HEK293 (cell line): ENCODE data around the gene SETD3.

Experiments used
- BCL11A ChIP-seq: fragments of 450-650 bp; formaldehyde crosslinking; IDR thresholded peaks from 2 replicates; pipeline ENCODE4 v1.5.1; 2016; ENCODE audit warnings: low read depth, missing biosample characterization, missing genetic modification characterization
- ZNF2 ChIP-seq: fragments of 450-650 bp; formaldehyde crosslinking; IDR thresholded peaks from 2 replicates; pipeline ENCODE4 v1.5.1; 2016; ENCODE audit warnings: missing biosample characterization, missing genetic modification characterization
- TF ChIP-seq, protein P1 (sequence below): fragments of 450-650 bp; formaldehyde crosslinking; IDR thresholded peaks from 2 replicates; pipeline ENCODE4 v1.5.1; 2016; ENCODE audit warnings: missing biosample characterization, missing genetic modification characterization
- TF ChIP-seq, protein P2 (sequence below): fragments of 450-650 bp; formaldehyde crosslinking; IDR thresholded peaks from 2 replicates; pipeline ENCODE4 v1.5.1; 2016; ENCODE audit warnings: missing biosample characterization, missing genetic modification characterization
- TF ChIP-seq, protein P3 (sequence below): fragments of 450-650 bp; formaldehyde crosslinking; IDR thresholded peaks from 2 replicates; pipeline ENCODE4 v1.5.1; 2016; ENCODE audit warnings: missing biosample characterization, missing genetic modification characterization

DNA sequence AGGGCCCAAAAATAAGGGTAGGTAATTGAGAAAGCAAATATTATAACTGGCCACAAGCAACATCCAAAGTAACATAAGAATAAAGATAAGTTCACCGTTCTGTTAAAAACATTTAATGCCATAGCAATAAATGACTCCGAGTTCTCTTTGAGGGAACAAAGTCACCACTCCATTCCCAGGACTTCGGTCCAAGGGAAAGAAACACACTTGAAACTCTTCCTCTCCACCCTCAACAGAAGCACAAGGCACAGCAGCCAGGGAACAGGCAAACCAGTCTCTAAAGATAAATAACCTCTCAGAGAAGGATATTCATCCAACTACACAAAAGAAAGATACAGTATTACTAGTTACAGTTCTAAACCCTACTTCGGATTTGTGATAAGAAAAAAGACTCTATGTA is 2.5 kb downstream of the SETD3 start:
- TF ChIP-seq, protein P1, sequence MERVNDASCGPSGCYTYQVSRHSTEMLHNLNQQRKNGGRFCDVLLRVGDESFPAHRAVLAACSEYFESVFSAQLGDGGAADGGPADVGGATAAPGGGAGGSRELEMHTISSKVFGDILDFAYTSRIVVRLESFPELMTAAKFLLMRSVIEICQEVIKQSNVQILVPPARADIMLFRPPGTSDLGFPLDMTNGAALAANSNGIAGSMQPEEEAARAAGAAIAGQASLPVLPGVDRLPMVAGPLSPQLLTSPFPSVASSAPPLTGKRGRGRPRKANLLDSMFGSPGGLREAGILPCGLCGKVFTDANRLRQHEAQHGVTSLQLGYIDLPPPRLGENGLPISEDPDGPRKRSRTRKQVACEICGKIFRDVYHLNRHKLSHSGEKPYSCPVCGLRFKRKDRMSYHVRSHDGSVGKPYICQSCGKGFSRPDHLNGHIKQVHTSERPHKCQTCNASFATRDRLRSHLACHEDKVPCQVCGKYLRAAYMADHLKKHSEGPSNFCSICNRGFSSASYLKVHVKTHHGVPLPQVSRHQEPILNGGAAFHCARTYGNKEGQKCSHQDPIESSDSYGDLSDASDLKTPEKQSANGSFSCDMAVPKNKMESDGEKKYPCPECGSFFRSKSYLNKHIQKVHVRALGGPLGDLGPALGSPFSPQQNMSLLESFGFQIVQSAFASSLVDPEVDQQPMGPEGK (tag by site-specific recombination): no peak
- no peak for TF ChIP-seq ZNF2 (tag by site-specific recombination)
- TF ChIP-seq, protein P2, sequence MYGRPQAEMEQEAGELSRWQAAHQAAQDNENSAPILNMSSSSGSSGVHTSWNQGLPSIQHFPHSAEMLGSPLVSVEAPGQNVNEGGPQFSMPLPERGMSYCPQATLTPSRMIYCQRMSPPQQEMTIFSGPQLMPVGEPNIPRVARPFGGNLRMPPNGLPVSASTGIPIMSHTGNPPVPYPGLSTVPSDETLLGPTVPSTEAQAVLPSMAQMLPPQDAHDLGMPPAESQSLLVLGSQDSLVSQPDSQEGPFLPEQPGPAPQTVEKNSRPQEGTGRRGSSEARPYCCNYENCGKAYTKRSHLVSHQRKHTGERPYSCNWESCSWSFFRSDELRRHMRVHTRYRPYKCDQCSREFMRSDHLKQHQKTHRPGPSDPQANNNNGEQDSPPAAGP (tag by site-specific recombination): no peak
- TF ChIP-seq, protein P3, sequence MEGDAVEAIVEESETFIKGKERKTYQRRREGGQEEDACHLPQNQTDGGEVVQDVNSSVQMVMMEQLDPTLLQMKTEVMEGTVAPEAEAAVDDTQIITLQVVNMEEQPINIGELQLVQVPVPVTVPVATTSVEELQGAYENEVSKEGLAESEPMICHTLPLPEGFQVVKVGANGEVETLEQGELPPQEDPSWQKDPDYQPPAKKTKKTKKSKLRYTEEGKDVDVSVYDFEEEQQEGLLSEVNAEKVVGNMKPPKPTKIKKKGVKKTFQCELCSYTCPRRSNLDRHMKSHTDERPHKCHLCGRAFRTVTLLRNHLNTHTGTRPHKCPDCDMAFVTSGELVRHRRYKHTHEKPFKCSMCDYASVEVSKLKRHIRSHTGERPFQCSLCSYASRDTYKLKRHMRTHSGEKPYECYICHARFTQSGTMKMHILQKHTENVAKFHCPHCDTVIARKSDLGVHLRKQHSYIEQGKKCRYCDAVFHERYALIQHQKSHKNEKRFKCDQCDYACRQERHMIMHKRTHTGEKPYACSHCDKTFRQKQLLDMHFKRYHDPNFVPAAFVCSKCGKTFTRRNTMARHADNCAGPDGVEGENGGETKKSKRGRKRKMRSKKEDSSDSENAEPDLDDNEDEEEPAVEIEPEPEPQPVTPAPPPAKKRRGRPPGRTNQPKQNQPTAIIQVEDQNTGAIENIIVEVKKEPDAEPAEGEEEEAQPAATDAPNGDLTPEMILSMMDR: no peak
- TF ChIP-seq BCL11A: no peak
